OCI-LY7 (cell line): ENCODE measurements around the gene RASAL2.

Source experiments
- CTCF ChIP-seq: fragments of 200-600 bp; sonication (generic); conservative IDR thresholded peaks from 2 replicates; pipeline ENCODE4 v1.5.1; 2014; ENCODE audit warnings: mild to moderate bottlenecking, antibody characterized with exemption, low read length, moderate library complexity, mixed read lengths
- EZH2phosphoT487 ChIP-seq: fragments of 200-600 bp; sonication (generic); IDR thresholded peaks from 2 replicates; pipeline ENCODE4 v1.6.1; 2018; ENCODE audit warnings: low read depth, borderline replicate concordance, mild to moderate bottlenecking, mixed run types, antibody characterized with exemption, low read length, moderate library complexity, mixed read lengths

DNA sequence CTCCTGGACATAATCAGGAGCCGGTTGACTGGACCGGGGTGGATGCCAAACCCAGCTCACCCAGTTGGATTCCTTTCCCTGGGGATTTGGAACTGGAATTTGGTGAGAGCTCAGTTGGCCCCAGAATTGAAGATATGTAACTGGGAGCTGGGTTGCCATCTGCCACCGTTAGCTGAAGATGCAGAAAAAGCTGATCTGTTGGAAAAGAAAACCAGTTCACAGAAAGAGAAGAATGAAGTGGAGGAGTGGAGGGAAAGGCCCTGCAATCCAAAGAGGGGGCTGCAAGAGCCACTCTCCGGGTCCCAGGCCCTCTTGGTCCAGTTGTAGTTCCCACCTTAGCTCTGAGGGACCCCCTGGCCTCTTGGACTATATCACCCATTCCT is 435.0 kb downstream of the RASAL2 start:
- no peak for TF ChIP-seq EZH2phosphoT487
- no peak for TF ChIP-seq CTCF
